GM12873 (cell line): Measurements from ENCODE around the gene AFAP1.

ENCODE experiments used
- CTCF ChIP-seq: IDR thresholded peaks from 2 replicates; pipeline ENCODE4 v1.5.1; 2012; ENCODE audit warnings: low read depth, mild to moderate bottlenecking, moderate library complexity, low read length, control low read depth; ENCODE audit not compliant: insufficient read depth; ENCODE audit errors: missing control alignments

The AFAP1 gene

GRCh38 chr4:7918981-7919380, 20.7 kb downstream of the AFAP1 start:
- no peak for TF ChIP-seq CTCF

GRCh38 chr4:7917669-7918068, 22.0 kb downstream of the AFAP1 start:
- TF ChIP-seq CTCF, result no peak

DNA sequence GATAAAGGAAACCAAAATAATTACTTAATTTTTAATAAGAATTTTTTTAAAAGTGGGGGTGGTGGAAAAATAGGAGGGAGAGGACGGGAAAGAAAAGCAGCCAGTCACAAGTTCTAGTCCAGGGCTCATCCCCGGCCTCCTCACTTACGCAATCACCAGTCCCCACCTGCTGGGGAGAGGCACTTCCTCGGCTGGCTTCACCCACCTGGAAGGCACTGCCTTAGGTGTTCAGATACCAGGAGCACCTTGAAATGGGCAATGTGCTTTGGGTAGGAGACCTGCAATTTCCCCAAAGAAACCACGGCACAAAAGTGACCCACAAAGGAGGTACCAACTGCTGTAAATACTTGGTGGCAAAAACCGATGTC, 23.8 kb downstream of the AFAP1 start:
- TF ChIP-seq CTCF, result no peak

DNA sequence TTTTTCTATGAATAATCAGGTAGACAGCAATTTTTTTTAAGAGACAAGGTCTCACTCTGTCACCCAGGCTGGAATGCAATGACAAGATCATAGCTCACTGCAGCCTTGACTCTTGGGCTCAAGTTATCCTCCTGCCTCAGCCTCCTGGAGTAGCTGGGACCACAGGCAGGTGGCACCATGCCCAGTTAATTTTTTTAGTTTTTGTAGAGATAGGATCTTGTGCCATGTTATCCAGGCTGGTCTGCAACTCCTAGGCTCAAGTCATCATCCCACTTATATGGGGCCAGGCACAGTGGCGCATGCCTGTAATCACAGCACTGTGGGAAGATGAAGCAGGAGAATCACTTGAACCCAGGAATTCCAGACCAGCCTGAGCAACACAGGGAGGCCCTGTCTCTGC, 26.8 kb downstream of the AFAP1 start:
- TF ChIP-seq CTCF, result no peak

DNA sequence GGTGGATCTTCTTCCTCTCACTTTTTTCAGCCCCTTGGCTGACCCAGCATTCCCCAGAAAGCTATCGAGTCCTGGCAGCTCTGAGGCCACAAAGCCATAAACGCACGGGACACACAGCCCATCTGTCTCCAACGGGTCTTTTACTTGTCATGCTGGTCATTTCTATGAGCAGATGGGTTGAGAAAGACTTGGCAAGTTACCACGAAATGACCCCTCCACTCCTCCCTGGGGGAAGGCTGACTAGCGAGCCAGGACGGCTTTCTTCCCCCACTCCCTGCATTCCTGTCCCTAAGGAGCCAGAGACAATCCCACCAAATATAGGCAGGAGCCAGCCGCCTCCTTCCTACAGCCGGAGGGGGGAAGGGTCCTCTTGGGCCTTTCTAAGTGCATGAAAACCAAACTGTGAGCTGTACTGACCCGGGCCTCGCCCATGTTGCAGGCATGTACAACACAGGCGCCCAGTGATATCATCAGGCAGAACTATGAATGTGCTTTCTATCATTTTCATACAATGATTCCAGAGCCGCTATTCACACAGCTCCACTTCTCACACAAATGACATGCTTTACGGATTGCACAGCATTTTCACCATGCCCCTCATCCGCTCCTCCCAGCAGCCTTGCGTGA, 28.6 kb downstream of the AFAP1 start:
- TF ChIP-seq CTCF, result no peak

DNA sequence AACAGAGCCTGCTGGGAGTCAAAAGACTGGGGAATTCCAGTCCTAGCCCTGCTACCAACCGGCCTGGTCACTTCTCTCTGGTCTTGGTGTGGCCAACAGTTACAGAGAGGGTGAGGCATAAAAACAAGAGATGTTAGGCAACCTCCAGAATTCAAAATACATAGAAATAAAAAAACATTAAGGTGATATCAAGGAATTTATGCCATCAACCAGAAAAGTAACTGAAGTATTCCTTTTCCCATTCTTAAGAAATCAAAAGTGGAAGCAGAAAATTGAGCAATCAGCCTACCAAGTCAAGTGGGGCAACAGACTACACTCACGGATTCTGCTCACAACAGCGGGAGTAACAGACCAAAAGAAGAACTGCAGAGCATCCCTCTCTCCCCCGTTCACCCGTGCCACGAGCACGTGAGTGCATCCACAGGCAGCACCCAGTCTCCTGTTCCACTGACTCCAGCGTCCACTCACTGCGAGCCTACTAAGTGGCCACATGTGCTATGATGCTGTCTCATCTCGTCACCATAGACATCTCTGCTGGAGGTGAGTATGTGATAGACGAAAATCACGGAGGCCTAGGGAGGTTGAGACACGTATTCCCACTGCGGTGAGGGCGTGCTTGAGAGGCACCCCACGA, 29.3 kb downstream of the AFAP1 start:
- no peak for TF ChIP-seq CTCF

GRCh38 chr4:7909463-7910262, 30.0 kb downstream of the AFAP1 start:
- TF ChIP-seq CTCF, result no peak
